Measurements from ENCODE around the gene RTKN2.

Gene RTKN2

DNA sequence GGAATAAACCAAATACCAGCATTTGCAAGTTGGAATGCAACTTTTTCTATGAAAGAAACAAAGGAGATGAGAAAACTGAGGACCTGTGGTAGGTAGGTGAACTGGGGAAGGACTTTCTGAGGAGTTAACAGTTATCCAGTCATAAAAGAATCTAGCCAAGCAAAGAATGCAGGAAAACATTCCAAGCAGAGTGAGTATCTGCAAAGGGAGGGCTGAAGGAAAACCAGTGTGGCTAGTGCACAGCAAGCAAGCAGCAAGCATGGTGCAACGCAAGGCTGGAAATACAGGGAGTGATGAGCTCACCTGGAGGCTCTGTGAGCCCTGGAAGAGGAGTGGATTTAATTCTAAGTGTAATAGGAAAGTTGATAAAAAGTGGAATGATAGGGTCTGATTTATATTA lies 44.0 kb downstream of the RTKN2 start:
- DNase-seq (ENCODE audit: low read depth, low spot score) = no peak

- no peak for DNase-seq (ENCODE audit: low read depth, low spot score)
Measured at GRCh38 chr10:62217683-62218082, 51.0 kb downstream of the RTKN2 start.

GRCh38 chr10:62214364-62214874 lies 54.2 kb downstream of the RTKN2 start:
- no peak for DNase-seq (ENCODE audit: low read depth, low spot score)

DNA sequence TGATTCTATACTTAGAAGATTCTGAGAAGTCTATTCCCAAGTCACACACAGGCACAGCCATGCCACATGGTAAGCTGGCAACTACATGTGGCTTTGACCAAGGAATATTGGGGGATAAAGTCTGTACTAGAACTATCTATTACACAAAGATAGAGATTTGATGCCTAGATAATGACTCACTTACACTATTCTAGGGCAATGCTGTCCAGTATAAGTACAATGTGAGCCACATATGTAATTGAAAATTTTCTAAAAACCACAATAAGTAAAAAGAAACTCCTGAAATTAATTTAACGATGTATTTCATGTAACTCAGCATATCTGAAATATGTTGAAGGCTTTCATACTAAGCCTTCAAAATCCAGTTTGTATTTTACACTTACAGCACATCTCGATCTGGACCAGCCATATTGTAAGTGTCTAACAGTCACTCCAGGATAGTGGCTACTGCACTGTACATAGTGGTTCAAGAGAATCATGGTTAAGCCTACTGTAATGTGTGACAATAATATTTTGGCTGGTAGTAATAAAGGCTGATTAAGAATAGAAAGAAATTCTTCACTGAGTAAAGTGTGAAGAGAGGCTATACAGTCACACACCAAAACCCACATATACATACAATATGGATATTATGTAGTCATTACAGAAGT lies 62.8 kb downstream of the RTKN2 start:
- no peak for DNase-seq (ENCODE audit: low read depth, low spot score)

DNA sequence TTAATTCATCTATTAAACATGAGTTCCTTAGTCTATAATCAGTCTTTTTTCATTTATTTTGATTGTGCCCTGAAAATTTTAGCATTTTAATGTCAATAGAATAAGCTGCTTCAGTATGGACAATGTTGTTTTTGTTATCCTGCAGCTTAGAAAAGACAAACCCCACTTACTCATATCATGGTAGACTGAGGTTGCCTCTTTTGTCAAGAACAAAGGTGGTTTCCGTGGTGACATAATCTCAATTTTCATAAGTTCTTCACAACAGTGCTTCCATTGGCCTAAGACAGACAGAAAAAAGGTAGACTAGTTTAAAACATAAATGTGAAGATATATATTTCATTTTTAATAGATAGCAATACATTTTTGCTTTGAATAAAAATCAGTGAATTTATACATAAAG lies 69.1 kb downstream of the RTKN2 start:
- no peak for DNase-seq (ENCODE audit: low read depth, low spot score)

DNA sequence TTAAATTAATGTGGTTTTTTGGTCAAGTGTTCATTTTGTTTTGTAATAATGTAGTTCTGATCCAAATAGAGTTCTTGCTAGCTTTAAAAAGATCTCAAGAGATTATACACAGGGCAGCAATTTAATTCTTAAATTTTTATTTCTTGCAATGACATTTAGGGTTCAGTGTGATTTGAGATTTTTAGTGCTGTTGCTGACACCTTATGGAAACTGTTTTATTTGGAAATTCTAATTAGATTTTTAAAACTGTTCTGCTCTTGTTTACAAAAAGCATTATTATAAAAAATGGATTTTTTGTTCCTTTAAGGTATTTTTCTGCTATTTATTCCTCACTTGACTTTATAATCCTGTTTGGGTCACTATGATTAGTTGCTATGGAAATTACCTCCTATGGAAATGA lies 72.1 kb downstream of the RTKN2 start:
- DNase-seq (ENCODE audit: low read depth, low spot score) = no peak

DNA sequence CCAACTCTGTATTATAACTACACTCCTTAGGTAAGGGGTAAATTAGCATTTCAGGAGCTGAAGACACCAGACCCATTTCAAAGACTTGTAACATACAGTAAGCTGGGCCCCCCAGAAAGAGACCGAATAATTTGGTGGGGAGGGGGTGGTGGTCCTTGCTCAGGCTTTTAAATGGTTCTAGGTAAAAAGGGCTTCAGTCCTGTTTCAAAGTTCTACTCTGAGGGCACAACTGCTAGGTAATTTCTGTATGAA lies 73.0 kb downstream of the RTKN2 start:
- no peak for DNase-seq (ENCODE audit: low read depth, low spot score)

GRCh38 chr10:62194924-62195674 lies 73.5 kb downstream of the RTKN2 start:
- no peak for DNase-seq (ENCODE audit: low read depth, low spot score)

GRCh38 chr10:62193479-62193878 lies 75.2 kb downstream of the RTKN2 start:
- no peak for DNase-seq (ENCODE audit: low read depth, low spot score)

GRCh38 chr10:62189131-62189530 lies 79.5 kb downstream of the RTKN2 start:
- DNase-seq (ENCODE audit: low read depth, low spot score) = no peak

DNA sequence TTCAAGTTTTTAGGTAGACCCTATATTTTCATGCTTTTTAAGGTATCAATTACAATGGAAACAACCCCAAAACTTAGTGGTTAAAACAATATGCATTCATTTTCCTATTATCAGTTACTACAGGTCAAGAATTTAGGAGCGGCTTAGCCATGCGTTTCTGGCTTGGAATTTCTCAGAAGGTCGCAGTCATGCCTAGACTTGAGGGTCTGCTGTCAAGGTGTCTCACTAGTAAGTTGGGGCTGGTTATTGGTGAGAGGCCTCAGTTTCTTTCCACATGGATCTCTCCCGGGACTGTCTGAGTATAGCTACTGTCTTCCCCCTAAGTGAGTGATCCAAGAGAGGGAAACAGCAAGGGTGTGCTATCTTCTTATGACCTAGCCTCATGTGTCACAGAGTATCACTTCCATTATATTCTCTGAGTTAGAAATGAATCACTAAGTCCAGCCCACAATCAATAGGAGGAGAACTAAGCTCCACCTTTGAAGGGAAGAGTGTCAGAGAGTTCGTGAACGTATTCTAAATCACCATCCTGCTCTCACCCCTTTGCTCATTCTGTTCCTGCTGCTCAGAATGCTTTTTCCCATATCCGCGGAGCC lies 80.5 kb downstream of the RTKN2 start:
- no peak for DNase-seq (ENCODE audit: low read depth, low spot score)

GRCh38 chr10:62186999-62187675 lies 81.5 kb downstream of the RTKN2 start:
- DNase-seq (ENCODE audit: low read depth, low spot score) = no peak

DNA sequence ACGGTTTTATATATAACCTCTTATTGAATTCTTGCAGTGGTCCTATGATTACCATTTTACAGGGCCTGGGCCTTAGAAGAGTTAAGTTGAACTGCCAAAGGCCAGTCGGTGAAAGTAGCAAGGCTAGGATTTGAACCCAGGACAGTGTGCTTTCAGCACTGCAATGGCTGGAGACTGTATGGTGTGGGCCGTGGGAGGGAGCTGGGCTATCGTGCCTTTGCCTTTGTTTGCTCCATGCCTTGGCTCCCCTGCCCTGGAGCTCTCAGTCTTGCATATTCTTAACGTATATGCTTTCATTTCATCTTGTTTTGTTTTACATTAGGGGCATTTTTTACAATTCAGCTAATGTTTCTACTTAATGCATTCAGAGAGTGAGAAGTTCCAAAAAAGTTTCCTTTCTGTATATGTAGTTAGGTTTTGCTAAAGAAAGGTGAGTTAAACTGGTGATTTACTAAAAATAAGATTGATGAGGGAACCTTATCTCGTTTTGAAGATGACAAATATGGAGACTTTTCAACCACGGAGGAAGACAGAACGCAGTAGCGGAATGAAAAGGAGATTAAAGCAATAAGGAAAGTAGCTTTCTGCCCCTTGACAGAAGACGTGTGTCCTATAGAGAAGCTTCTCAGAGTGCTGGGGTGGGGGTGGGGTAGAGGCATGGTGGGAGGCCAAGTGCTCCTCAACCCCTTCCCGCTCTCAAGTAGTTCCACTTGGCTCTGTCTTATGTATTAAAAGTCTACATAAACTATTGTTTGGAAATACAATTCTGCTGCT lies 82.5 kb downstream of the RTKN2 start:
- DNase-seq (ENCODE audit: low read depth, low spot score) = no peak

DNA sequence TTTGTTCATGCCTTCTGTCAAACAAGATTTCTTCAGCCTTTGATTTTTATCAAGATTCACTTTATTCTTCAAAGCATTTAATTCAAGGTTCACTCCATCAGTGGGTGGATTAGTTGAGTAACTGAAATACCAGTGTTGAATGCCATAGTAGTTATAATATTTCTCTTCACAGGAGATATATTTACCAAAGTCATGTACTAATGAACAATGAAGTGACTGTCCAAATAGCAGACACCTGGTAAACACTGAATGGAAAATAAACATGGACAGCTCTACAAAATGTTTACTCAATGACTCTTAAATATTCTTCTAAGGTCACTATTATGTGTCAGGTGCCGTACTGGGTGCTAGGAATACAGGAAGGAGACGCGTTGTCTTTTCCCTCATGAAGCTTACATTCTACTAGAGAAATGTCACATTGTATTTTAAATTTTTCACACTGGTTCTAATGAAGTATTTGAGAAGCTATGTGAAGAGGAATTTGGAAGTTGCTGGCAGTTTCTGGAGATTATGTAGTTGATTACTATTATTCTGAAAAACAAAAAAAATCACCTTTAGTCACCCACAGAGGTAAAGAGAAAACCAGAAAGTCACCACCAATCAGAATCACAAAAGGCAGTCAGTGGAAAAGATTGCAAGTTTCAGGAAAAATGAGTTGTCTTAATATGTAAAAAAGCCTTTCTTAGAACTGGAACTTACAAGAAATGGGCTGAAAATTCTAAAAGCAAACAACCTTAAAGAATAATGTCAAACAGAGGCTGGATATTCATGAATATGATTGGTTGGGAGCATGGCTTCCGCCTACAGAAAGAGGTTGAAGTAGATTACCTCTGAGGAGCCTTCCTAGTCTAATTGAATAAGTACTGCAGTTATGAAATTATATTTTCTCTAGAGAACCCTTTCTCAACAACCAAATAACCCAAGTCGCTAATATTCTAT lies 84.5 kb downstream of the RTKN2 start:
- no peak for DNase-seq (ENCODE audit: low read depth, low spot score)

DNA sequence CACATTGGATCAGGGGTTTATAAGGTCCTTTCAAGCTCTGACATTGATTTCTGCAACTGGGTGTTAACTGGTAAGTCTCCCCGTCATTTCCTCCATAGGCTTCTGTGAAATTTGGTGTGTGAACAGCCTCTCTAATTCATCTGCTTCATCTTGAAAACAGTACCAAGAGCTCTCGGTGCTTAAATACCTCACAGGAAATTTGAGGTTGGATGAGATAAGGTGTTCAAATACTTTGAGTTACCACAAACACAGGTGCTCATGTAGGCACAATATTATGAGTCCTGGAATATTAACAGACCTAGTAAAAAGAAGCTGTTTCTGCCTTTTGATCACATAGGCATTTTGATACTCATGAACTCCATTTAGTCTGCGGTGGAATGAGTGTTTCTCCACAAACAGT lies 85.2 kb downstream of the RTKN2 start:
- DNase-seq (ENCODE audit: low read depth, low spot score) = peak; percentile 49

- no peak for DNase-seq (ENCODE audit: low read depth, low spot score)
Measured at GRCh38 chr10:62182595-62182994, 86.0 kb downstream of the RTKN2 start.

GRCh38 chr10:62182171-62182570 lies 86.5 kb downstream of the RTKN2 start:
- DNase-seq (ENCODE audit: low read depth, low spot score) = no peak

- no peak for DNase-seq (ENCODE audit: low read depth, low spot score)
Measured at GRCh38 chr10:62180677-62181076, 88.0 kb downstream of the RTKN2 start.

GRCh38 chr10:62178568-62178967 lies 90.1 kb downstream of the RTKN2 start:
- no peak for DNase-seq (ENCODE audit: low read depth, low spot score)

- no peak for DNase-seq (ENCODE audit: low read depth, low spot score)
Measured at GRCh38 chr10:62177111-62177510, 91.5 kb downstream of the RTKN2 start.

DNA sequence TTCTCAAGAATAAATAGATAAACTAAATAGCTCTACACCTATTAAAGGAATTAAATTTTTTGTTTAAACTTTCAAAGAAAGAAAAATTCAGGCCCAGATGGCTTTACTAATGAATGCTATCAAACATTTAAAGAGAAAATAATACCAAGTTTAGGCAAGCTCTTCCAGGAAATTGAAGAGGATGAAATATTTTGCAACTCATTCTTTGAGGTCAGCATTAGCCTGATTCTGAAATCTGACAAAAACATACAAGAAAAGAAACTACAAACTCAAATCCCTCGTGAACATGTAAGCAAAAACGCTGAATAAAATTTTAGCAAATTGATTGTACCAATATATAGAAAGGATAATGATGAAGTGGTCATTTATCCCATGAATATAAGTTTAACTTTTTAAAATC lies 93.4 kb downstream of the RTKN2 start:
- DNase-seq (ENCODE audit: low read depth, low spot score) = no peak

Measured in activated CD4-positive, CD25-positive, alpha-beta regulatory T cell treated with anti-CD3 and anti-CD28 coated beads, Interleukin-2, amount 50 U/mL, for 16 hours (primary cell).